ENCODE data around the gene PSMB4. TPM values are rescaled to one million over a fixed set of nuclear protein-coding genes. Genes with fewer than 3 reads are reported as not detected.
"Not testable (repeated sequence)": the region's sequence is repeated elsewhere in the genome, so short reads cannot be mapped to it uniquely, and the experiment has no call there.

PSMB4 gene
- total RNA-seq, 4 donors from 2014 or later = 119 to 223 (median 167) TPM

GRCh38 chr1:151377150-151377884 is 22.1 kb upstream of the PSMB4 start:
- Histone ChIP-seq H3K9me3 (no peaks in the 10 kb centered on the region), H3K4me3 (no peak overlapping the region), H3K27me3 (no peaks in the 10 kb centered on the region), H3K4me1 (peaks cover 0 to 14% (median 0%) of the 10 kb centered on the region in 4 donors), H3K36me3 (no peaks in the 10 kb centered on the region), H3K27ac (no peak overlapping the region)
- TF ChIP-seq CTCF (IDR thresholded peaks at IDR 0.05) (no peak), POLR2A (IDR thresholded peaks at IDR 0.05) (no peak)
- no peak for DNase-seq

DNA sequence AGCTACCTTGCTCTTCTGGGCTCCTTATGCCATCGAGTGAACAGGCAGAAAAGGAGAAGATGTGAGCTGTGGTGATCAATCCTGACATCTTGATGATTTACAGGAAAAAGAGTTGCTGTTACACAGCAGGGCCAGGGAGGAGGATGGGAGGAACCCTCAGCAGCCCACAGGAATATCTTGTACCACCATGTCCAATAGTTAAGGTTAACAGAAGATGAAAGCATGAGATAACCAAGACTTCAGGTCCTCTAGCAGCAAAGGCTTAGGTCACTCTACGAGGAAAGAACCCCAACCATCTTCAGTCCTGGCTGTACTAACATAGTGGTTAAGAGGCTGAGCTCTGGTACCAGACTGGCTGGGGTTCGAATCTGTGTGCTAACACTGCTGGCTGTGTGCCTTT is 14.8 kb upstream of the PSMB4 start:
- Histone ChIP-seq H3K36me3 (no peaks in the 10 kb centered on the region), H3K27ac (no peak overlapping the region), H3K27me3 (no peaks in the 10 kb centered on the region), H3K4me1 (no peaks in the 10 kb centered on the region), H3K9me3 (no peaks in the 10 kb centered on the region), H3K4me3 (no peak overlapping the region)
- peak in 1 of 3 donors; percentile 5 for DNase-seq
- TF ChIP-seq CTCF (IDR thresholded peaks at IDR 0.05) = no peak
- no peak for TF ChIP-seq POLR2A (IDR thresholded peaks at IDR 0.05)

GRCh38 chr1:151386002-151386401 is 13.4 kb upstream of the PSMB4 start:
- Histone ChIP-seq H3K27me3 (no peaks in the 10 kb centered on the region), H3K9me3 (no peaks in the 10 kb centered on the region), H3K4me3 (no peak overlapping the region), H3K27ac (no peak overlapping the region), H3K4me1 (no peaks in the 10 kb centered on the region), H3K36me3 (no peaks in the 10 kb centered on the region)
- no peak for TF ChIP-seq POLR2A (IDR thresholded peaks at IDR 0.05)
- no peak for TF ChIP-seq CTCF (IDR thresholded peaks at IDR 0.05)
- DNase-seq = peak in 1 of 3 donors; percentile 19

- H3K4me1 ChIP-seq, H3K27me3 ChIP-seq, H3K36me3 ChIP-seq, H3K9me3 ChIP-seq: not testable (repeated sequence)
- peak in 2 of 3 donors; percentile 69 to 74 for DNase-seq
- Histone ChIP-seq H3K4me3 (peak overlapping the region in 1 of 4 donors; percentile 26), H3K27ac (peak overlapping the region in 2 of 4 donors; percentile 67 to 83)
Observed at GRCh38 chr1:151390221-151391078, 8.9 kb upstream of the PSMB4 start.

- H3K36me3 ChIP-seq = no peaks in the 10 kb centered on the region
- H3K4me3 ChIP-seq = no peak overlapping the region
- no peaks in the 10 kb centered on the region for H3K4me1 ChIP-seq
- H3K9me3 ChIP-seq = no peaks in the 10 kb centered on the region
- peak overlapping the region in 2 of 4 donors; percentile 67 to 83 for H3K27ac ChIP-seq
- DNase-seq = no peak
- TF ChIP-seq POLR2A (IDR thresholded peaks at IDR 0.05) (no peak), CTCF (IDR thresholded peaks at IDR 0.05) (no peak)
- H3K27me3 ChIP-seq = no peaks in the 10 kb centered on the region
Observed at GRCh38 chr1:151391079-151391563, 8.3 kb upstream of the PSMB4 start.

- Histone ChIP-seq H3K36me3 (no peaks in the 10 kb centered on the region), H3K27ac (no peak overlapping the region), H3K27me3 (no peaks in the 10 kb centered on the region), H3K4me3 (no peak overlapping the region), H3K4me1 (peaks cover 0 to under 1% (median 0%) of the 10 kb centered on the region in 4 donors), H3K9me3 (no peaks in the 10 kb centered on the region)
- TF ChIP-seq POLR2A (IDR thresholded peaks at IDR 0.05) (no peak), CTCF (IDR thresholded peaks at IDR 0.05) (no peak)
- no peak for DNase-seq
Observed at GRCh38 chr1:151393583-151393982, 5.8 kb upstream of the PSMB4 start.

DNA sequence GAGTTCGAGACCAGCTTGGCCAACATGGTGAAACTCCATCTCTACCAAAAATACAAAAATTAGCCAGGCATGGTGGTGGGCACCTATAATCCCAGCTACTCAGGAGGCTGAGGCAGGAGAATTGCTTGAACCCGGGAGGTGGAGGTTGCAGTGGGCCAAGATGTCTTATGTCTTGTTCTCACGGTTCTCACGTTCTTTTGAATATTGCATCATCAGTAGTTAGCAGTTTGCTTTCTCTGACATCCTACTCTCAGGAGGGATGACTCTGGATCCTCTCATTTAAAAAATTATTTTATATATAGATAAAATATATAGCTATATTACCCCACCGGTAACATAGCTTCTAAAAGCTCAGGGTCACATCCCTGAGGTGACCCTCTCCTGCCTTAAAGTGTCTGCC is 3.1 kb upstream of the PSMB4 start:
- H3K27me3 ChIP-seq, H3K4me3 ChIP-seq, DNase-seq, H3K36me3 ChIP-seq, H3K27ac ChIP-seq, H3K9me3 ChIP-seq: not testable (repeated sequence)
- H3K4me1 ChIP-seq = peaks cover 0 to 16% (median 4%) of the 10 kb centered on the region in 4 donors
